Measurements from ENCODE around the gene UNG.

The UNG gene

DNA sequence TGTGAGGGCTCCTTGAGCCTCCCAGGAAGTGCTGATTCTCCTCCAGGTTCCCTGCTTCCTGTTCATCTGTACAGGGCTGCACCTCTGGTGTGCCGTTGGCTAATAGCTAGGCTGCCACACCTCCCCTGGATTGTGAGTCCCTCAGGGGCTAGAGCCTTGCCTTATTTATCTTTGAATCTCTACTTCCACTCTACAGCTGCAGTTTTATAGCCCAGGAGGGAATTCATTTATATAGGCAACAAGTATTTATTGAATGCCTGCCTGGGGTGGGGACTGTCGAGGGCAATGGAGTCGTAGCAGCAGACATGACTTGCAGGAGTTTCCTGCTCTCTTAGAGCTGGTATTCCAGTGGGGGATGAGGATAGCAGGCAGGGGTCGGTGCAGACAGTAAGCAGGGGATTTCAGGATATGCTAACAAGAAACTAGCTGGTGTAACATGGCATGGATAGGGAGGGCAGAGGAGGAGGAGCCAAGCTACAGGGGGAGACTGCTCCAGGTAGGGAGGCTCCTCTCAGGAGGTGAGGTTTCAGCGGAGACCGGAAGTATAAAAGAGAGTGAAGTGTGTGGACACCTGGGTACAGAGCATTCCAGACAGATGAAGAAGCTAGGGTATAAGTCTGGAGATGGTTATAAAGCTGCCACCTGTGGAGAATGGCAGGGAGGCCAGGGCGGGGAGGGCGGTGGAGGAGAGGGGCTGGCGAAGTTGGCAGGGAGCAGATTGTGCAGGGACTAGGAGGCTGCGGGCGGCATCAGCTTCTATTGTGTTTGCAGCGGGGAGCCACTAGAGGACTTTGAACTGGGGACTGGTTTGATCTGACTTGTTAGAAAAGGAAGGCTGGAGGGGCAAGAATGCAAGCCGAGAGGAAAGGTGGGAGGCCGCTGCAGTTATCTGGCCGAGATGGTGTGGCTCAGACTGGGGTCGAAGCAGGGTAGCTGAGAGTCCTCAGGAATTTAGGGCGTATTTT is 27.8 kb upstream of the UNG start:
- Histone ChIP-seq H3K36me3 (ENCODE audit: insufficient read depth, low read length) (peaks cover 51% of the 10 kb centered on the region), H3K4me2 (ENCODE audit: insufficient read depth, low read length) (no peak overlapping the region), H3K4me1 (ENCODE audit: insufficient read depth, low read length) (no peaks in the 10 kb centered on the region), H4K20me1 (ENCODE audit: insufficient read depth, low read length) (no peaks in the 10 kb centered on the region), H3K79me2 (ENCODE audit: insufficient read depth, low read length) (no peaks in the 10 kb centered on the region), H3K9me3 (ENCODE audit: insufficient read depth, low read length, severe bottlenecking) (no peaks in the 10 kb centered on the region), H3K27ac (ENCODE audit: low read length) (no peak overlapping the region), H3K4me3 (ENCODE audit: low read depth in 1 of 2, low read length in 2 of 2) (no peak overlapping the region), H2AFZ (ENCODE audit: low read depth, low read length) (no peak overlapping the region), H3K9ac (ENCODE audit: low read depth, low read length) (no peak overlapping the region), H3K27me3 (ENCODE audit: insufficient read depth, low read length, poor library complexity) (no peaks in the 10 kb centered on the region)
- no peak for ATAC-seq (ENCODE audit: insufficient read depth, low read depth)
- TF ChIP-seq EZH2 (IDR thresholded peaks at IDR 0.05; ENCODE audit: borderline replicate concordance, low read depth, low read length, severe bottlenecking): no peak
- TF ChIP-seq, protein P1, sequence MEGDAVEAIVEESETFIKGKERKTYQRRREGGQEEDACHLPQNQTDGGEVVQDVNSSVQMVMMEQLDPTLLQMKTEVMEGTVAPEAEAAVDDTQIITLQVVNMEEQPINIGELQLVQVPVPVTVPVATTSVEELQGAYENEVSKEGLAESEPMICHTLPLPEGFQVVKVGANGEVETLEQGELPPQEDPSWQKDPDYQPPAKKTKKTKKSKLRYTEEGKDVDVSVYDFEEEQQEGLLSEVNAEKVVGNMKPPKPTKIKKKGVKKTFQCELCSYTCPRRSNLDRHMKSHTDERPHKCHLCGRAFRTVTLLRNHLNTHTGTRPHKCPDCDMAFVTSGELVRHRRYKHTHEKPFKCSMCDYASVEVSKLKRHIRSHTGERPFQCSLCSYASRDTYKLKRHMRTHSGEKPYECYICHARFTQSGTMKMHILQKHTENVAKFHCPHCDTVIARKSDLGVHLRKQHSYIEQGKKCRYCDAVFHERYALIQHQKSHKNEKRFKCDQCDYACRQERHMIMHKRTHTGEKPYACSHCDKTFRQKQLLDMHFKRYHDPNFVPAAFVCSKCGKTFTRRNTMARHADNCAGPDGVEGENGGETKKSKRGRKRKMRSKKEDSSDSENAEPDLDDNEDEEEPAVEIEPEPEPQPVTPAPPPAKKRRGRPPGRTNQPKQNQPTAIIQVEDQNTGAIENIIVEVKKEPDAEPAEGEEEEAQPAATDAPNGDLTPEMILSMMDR (IDR thresholded peaks at IDR 0.05; ENCODE audit: borderline replicate concordance, extremely low read depth, low read length, poor library complexity, severe bottlenecking): no peak
- no peak for DNase-seq

DNA sequence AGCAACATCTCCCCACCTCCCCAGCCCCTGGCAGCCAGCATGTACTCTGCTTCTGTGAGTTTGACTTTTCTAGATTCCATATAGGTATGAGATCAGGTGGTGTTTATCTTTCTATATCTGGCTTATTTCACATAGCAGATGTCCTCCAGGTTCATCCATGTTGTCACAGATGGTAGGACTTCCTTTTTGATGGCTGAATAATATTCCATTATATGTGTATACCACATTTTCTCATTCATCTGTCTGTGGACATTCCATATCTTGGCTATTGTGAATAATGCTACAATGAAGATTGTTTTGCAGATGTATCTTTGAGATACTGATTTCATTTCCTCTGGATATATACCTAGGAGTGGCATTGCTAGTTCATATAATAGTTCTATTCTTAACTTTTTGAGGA is 22.5 kb upstream of the UNG start:
- H3K27me3 ChIP-seq (ENCODE audit: insufficient read depth, low read length, poor library complexity): no peaks in the 10 kb centered on the region
- H3K27ac ChIP-seq (ENCODE audit: low read length): no peak overlapping the region
- no peaks in the 10 kb centered on the region for H3K9me3 ChIP-seq (ENCODE audit: insufficient read depth, low read length, severe bottlenecking)
- H4K20me1 ChIP-seq (ENCODE audit: insufficient read depth, low read length): no peaks in the 10 kb centered on the region
- no peak for TF ChIP-seq EZH2 (IDR thresholded peaks at IDR 0.05; ENCODE audit: borderline replicate concordance, low read depth, low read length, severe bottlenecking)
- TF ChIP-seq, protein P1 (IDR thresholded peaks at IDR 0.05; ENCODE audit: borderline replicate concordance, extremely low read depth, low read length, poor library complexity, severe bottlenecking): no peak
- no peak overlapping the region for H3K4me2 ChIP-seq (ENCODE audit: insufficient read depth, low read length)
- no peak for ATAC-seq (ENCODE audit: insufficient read depth, low read depth)
- H3K79me2 ChIP-seq (ENCODE audit: insufficient read depth, low read length): no peaks in the 10 kb centered on the region
- no peak for DNase-seq
- no peak overlapping the region for H3K4me3 ChIP-seq (ENCODE audit: low read depth in 1 of 2, low read length in 2 of 2)
- no peaks in the 10 kb centered on the region for H3K4me1 ChIP-seq (ENCODE audit: insufficient read depth, low read length)
- H3K36me3 ChIP-seq (ENCODE audit: insufficient read depth, low read length): peaks cover 46% of the 10 kb centered on the region
- no peak overlapping the region for H3K9ac ChIP-seq (ENCODE audit: low read depth, low read length)
- no peak overlapping the region for H2AFZ ChIP-seq (ENCODE audit: low read depth, low read length)

DNA sequence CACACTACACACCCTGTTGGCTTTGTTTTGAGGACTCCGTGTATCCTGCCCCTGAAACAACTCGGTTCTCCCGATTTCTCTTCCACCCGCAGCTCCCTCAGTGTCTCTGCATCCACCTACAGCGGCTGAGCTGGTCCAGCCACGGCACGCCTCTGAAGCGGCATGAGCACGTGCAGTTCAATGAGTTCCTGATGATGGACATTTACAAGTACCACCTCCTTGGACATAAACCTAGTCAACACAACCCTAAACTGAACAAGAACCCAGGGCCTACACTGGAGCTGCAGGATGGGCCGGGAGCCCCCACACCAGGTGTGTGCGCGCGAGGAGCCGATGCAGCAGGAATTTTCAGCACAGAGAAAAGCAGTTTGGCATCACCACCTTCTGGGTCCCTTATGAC is 14.6 kb upstream of the UNG start:
- no peak overlapping the region for H3K27ac ChIP-seq (ENCODE audit: low read length)
- H4K20me1 ChIP-seq (ENCODE audit: insufficient read depth, low read length): 0 out of 2 replicates have a peak, but pooled peaks cover 3% of the 10 kb centered on the region
- no peak overlapping the region for H3K4me2 ChIP-seq (ENCODE audit: insufficient read depth, low read length)
- H3K79me2 ChIP-seq (ENCODE audit: insufficient read depth, low read length): no peaks in the 10 kb centered on the region
- ATAC-seq (ENCODE audit: insufficient read depth, low read depth) (no peak), DNase-seq (no peak)
- no peak overlapping the region for H3K9ac ChIP-seq (ENCODE audit: low read depth, low read length)
- no peak overlapping the region for H3K4me3 ChIP-seq (ENCODE audit: low read depth in 1 of 2, low read length in 2 of 2)
- H3K27me3 ChIP-seq (ENCODE audit: insufficient read depth, low read length, poor library complexity): no peaks in the 10 kb centered on the region
- H3K4me1 ChIP-seq (ENCODE audit: insufficient read depth, low read length): no peaks in the 10 kb centered on the region
- H3K36me3 ChIP-seq (ENCODE audit: insufficient read depth, low read length): peaks cover 80% of the 10 kb centered on the region
- no peaks in the 10 kb centered on the region for H3K9me3 ChIP-seq (ENCODE audit: insufficient read depth, low read length, severe bottlenecking)
- TF ChIP-seq EZH2 (IDR thresholded peaks at IDR 0.05; ENCODE audit: borderline replicate concordance, low read depth, low read length, severe bottlenecking): no peak
- TF ChIP-seq, protein P1 (IDR thresholded peaks at IDR 0.05; ENCODE audit: borderline replicate concordance, extremely low read depth, low read length, poor library complexity, severe bottlenecking): no peak
- H2AFZ ChIP-seq (ENCODE audit: low read depth, low read length): no peak overlapping the region

Data from DND-41 (cell line).